Activated gamma-delta T cell treated with anti-CD3 and anti-CD28 coated beads, Interleukin-2, amount 50 U/mL, for 16 hours (primary cell): ENCODE data around the gene SRRM5.
"Not testable (repeated sequence)": the region's sequence is repeated elsewhere in the genome, so short reads cannot be mapped to it uniquely, and the experiment has no call there.

Experiments
- DNase-seq: peaks from one replicate; pipeline ENCODE4 v3.0.0-alpha.2; 2020; ENCODE audit warnings: low read depth

SRRM5 gene

DNA sequence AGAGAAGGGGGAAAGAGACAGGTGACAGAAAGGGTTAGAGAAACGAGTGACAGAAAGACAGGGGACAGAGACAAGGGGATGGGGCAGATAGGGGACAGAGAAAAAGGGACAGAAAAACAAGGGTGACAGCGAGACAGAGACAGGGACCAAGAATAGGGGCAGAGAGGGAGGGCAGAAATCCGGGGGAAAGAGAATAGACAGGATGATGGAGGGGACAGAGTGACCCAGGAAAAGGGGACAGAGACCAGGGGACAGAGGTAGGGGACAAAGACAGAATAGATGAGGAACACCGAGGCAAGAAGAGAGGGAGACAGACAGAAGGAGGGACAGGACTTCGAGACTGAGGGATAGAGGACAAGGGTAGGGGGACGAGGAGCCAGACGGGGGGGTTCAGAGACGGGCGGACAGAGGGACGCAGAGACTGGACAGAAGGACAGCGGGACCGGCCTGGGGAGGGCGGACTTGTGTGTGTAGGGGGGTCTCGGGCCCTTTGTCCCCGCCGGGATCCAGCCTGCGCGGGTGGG, 27.2 kb downstream of the SRRM5 start:
- no peak for DNase-seq

DNA sequence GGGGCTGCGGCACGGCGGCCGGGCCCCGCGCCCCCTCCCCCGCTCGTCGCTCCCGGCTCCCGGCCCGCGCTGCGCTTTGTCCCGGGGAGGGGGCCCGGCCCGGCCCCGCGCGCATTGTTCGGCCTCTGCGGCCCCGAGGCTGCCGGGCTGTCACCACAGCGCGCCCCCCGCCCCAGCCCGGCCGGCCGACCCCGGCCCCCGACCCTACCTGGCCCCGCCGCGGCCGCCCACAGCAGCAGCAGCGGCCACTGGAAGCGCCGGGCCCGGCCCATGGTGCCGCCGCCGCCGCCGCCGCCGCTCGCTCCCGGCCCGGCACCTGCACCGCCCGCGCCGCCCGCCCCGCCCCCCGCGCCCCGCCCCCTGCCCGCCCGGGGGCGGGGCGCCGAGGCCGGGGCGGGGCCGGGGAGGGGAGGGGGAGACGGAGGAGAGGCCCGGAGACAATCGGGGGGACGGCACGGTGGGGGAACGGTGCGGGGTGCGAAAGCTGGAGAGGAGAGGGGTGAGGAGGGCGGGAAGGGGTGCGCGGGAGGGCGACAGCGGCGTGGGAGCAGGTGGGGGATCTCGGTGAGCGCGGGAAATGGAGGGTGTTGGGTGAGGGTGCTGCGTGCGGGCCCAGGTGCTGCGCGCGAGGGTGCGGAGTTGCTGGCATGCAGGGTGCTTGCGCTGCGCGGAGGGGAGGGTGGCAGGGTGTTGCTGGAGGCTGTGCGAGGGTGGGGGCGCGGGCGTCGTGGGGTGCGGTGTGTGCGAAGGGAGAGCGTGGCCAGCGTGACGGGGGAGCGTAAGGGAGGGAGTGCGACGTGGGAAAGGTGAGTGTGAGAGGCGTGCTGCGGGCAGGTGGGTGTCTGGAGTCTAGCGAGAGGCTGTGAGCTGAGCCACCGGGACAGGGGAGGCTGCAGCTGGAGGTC, 27.9 kb downstream of the SRRM5 start, which contains the start of gene CADM4:
Gene CADM4, minus strand, starts transcription at position 332 of the 905 bp plus-strand sequence. Its CDS starts 60 bp downstream, at position 272.
- no peak for DNase-seq

DNA sequence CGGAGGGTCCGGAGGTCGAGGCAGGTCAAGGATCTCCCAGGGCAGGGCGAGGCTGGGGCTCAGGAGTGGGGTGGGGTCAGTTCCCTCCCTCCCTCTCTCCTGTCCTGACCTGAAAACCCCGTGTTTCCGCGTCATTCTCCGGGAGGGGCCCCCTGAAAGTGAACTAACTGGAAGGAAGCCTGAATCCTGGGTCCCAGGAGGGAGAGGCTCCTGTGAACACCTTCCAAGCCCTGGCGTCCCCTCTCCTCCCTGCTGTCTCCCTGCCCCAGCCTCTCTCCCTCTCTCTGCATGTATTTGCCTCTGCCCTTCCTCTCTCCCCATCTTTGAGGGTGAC, 28.5 kb downstream of the SRRM5 start:
- DNase-seq: no peak

DNA sequence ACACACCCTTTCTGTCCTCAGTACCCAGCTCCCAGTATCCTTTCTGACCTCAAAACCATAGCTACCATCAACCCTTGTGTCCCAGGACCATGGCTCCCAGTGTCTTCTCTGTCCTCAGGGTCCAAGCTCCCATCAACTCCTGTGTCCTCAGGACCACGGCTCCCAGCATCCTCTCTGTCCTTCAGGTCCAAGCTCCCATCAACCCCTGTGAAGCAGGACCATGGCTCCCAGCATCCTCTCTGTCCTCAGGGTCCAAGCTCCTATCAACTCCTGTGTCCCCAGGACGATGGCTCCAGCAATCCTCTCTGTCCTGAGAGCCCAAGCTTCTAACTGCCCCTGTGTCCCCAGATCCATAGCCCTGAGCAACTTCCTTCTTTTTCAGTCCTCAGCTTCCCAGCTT, 29.4 kb downstream of the SRRM5 start:
- DNase-seq: no peak

DNA sequence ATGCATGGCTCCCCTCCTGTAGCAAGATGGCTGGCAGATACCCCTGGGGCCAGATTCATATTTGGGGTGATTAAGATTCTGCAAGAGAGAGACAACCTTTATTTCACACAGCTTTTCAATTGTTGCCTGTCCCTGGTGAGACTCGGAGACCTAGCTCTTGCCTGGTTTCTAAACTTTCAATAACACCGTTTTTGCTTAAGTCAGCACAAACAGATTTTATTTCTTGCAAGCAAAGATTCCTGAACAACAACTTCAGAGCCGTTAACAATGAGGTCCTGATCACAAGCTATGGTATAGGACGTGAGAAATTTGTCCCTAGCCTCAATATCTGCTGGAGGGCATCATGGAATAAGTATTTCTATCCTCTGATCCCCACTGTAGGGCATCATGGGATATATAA, 30.6 kb downstream of the SRRM5 start:
- no peak for DNase-seq

DNA sequence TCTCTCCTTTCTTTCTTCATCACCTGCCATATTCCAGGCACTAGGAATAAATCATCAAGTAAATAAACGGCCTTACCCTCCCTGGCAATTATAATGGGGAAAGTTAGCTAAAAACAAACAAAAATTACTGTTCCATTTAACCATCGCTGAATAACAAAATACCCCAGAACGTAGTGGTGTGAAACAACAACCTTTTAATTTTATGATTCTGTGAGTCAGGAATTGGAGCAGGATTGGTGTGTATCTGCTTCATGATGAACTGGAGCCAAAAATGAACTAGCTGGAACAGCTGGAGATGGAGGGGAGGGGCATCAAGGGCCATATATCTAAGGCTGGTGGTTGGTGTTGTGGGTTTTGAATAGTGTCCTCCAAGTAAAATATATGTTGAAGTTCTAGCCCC, 31.4 kb downstream of the SRRM5 start:
- no peak for DNase-seq

DNA sequence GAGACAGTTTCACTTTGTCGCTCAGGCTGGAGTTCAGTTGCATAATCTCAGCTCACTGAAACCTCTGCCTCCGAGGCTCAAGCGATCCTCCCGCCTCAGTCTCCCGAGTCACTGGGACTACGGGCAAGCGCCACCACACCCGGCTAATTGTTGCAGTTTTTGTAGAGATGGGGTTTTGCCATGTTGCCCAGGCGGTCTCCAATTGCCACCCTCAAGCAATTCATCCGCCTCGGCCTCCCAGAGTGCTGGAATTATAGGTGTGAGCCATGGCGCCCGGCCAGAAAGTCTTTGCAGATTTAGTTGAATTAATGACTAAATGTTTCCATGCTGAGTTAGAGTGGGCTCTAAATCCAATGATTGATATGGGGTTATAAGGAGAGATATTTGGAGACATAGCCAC, 32.3 kb downstream of the SRRM5 start:
- no peak for DNase-seq

DNA sequence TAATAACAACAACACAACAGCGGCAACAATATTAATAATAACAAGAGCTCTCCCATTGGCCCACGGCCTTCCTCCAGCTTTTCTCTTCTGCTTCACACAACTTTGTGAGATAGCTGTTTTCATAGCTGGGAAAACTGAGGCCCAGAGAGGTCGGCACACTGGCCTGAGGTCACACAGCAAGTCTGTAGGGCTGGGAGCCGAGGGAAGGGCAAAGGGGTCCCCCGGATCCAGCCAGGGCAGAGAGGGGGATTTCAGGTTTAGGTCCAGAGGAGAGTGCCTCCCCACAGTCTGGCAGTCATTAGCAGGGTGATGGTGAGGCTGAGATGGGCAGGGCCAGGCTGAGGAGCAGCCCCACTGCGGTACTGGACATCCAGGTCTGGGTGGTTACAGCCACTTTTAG, 36.7 kb downstream of the SRRM5 start:
- DNase-seq: no peak

DNA sequence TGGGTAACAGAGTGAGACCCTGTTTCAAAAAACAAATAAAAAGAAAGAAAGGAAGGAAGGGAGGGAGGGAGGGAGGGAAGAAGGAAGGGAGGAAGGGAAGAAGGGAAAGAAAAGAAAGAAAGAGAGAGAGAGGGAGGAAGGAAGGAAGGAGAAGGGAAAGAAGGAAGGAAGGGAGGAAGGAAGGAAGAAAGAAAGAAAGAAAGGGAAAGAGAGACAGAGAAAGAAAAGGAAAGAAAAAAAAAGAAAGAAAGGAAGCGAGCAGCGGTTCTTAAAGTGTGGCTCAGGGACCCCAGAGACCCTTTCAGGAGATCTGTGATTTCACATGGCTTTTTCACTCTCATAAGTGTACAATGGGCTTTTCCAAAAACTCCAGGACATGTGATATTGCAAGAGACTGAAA, 37.6 kb downstream of the SRRM5 start:
- no peak for DNase-seq

DNA sequence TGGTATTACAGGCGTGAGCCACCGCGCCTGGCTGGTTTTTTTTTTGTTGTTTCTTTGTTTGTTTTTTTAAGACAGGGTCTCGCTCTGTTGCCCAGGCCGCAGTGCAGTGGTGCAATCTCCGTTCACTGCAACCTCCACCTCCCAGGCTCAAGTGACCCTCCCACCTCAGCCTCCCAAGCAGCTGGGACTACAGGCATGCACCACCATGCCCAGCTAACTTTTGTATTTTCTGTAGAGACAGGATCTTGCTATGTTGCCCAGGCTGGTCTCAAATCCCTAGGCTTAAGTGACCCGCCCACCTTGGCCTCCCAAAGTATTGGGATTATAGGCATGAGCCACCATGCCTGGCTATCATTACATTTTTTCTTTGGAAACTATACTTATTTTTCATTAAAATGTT, 38.4 kb downstream of the SRRM5 start:
- not testable (repeated sequence) for DNase-seq

DNA sequence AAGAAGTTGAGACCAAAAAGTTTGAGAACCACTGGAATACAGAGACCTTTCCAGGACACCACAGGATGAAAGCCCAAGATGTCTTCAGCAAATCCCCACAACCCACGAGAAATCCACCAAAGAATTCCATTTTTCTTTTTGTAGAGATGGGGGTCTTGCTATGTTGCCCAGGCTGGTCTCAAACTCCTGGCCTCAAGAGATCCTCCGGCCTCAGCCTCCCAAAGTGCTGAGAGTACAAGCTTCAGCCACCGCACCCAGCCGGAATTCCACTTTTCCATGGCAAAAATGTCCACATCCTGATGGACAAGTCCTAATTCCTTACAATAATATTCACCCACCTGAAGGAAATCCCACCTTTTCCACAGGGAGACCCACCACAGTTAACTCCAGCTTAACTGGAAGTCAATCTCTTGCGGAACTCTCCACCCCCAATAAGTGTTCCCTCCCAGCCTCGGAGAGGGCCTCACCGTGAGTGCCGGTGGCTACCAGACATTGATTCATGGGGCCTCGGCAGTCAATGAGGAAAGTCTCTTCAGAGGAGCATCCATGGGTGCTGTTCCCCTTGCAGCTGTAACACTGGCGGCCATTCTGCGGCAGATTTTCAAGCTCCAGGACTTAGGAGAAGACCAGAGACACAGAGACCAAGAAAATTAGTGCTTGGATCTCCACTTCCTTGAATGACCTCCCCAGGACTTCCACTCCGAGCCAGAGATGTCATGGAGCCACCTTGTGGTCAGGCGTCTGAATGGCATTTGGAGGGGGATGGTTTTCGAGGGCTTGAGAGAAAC, 40.1 kb downstream of the SRRM5 start:
- DNase-seq: no peak

DNA sequence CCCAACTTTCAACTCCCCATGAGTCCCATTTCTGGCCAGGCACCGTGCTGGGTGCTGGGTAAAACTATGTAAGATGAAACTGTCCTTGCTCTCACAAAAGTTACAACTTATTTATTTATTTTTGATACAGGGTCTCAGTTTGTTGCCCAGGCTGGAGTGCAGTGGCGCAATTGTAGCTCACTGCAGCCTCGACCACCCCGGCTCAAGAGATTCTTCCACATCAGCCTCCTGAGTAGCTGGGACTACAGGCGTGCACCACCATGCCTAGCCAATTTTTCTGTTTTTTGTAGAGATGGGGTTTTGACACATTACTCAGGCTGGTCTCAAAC, 40.6 kb downstream of the SRRM5 start:
- DNase-seq: no peak

DNA sequence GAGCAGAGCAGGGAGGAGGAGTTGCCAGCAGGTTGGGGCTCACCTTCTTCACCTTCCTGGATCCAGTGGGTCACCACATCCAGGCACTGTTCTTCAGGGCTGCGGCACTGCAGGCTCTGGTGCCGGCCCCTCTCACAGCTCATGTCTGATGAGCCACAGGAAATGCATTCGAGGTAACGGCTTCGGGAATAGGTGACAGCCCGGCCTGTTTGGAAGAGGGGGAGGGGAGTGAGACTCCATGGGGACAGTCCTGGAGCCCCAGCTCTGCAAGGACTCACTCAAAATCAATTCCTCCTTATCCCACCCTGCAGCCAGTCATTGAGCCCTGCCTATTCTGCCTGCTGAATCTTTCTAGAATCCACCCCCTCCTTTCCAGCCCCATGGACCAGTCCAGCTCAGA, 44.5 kb downstream of the SRRM5 start:
- DNase-seq: no peak

DNA sequence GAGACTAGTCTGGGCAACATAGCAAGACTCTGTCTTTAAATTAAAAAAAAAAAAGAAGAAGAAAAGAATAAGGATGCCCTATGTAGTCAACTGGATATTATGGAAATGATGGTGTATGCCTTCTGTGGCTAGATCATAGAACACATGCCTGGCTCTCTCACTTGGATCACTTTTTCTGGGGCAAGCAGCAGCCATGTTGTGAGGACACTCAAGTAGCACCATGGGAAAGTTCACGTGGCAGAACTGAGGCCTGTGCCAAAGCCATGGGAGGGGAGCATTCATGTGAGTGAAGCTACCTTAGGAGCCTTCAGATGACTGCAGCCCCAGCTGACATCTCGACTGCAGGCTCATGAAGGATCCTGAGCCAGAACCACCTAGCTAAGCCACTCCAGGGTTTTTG, 46.1 kb downstream of the SRRM5 start:
- DNase-seq: no peak

DNA sequence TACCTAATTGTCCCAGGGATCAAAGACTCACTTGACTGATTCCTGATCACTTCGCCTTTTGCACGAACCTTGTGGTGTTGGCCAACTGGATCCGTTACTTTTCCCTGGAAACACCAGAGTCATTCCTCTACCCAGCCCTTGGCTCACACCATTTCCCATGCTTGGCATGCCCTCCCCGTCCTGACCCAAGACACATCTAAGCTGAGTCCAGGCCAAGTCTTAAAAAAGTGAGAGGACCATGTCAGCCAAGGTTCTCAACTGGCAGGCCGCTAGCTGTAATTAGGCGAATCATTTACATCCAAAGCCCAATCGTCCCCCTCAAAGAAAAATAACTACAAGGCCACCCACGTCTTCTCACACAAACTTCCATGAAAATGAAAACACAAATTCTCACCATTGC, 46.6 kb downstream of the SRRM5 start:
- DNase-seq: no peak

DNA sequence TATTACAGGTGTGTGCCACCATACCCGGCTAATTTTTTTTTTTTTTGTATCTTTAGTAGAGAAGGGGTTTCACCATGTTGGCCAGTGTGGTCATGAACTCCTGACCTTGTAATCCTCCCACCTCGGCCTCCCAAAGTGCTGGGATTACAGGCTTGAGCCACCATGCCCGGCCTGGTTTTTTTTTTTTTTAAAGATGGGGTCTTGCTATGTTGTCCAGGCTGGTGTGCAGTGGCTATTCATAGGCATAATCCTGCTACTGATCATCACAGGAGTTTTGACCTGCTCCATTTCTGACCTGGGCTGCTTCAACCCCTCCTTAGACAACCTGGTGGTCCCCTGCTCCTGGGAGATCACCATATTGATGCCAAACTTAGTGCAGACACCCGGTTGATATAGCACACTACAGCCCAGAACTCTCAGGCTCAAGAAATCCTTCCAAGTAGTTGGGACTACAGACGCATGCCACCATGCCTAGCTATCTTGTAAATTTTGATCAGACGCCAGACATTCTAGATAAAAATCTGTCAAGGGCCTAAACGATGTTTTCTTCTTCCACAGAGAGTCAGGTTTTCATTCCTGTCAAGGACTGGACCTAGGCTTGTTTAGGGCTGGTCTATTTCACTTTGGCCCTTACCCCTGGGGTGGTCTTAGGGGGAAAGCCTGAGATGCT, 48.5 kb downstream of the SRRM5 start:
- no peak for DNase-seq

DNA sequence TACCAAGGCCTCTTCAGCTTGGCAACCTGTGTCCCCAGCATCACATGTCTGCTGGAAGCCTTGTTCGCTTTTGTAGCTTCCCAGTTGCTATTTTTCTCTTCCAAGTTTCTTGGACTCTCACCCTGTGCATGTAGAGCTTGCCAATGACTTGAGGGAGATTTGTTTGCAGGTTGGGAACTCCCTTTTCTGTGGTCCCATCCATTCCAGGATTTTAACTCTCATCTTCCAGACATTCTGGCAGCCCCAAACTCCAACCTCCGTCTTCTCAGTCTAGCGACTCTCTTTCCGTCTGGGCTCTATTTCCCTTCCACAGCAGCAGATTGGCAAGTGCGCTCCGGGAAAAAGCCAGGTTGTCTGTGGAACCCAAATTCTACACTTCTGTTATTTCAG, 49.1 kb downstream of the SRRM5 start:
- DNase-seq: no peak

DNA sequence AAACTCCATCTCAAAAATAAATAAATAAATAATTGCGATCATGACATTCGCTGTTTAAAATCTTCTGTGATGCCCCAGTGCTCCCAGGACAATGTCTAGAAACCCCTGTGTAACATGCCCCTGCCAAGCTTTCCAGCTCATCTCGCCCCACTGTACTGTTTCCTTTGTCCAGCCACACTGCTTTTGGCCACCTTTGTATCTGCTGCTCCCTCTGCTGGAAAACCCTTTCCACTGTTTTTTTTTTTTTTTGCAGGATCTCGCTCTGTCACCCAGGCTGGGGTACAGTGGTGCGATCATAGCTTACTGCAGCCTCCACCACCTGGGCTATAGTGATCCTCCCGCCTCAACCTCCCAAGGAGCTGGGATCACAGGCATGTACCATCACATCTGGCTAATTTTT, 50.6 kb downstream of the SRRM5 start:
- no peak for DNase-seq

DNA sequence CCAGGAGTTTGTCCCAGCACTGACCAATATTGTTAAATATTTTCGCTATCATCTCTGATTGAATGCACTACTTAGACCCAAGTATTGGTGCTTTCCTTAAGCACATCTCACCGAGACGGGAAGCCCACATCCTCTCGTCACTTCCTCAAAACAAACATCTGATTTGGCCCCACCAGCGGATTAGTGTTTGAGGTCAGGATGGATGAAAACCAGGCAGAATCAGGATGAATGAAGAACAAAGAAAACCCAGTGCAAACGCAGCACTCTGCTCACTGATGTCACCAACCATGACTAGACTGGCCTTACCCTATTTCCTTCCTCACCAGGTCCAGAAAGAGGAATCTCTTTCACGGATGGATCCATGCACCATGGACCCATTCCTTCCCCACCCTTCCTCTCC, 52.1 kb downstream of the SRRM5 start:
- no peak for DNase-seq
